Motor neuron (in vitro differentiated cells): ENCODE data around the gene AMMECR1. TPM values are rescaled to one million over a fixed set of nuclear protein-coding genes. Genes with fewer than 3 reads are reported as not detected.

Experiments
- ATAC-seq, 8 experiments: fragments of 200-7000 bp; cut with Tn5 transposase; replicated peaks in 6 of 8; 2 replicates each; pipeline ENCODE4 v1.8.0; 2021; ENCODE audit warnings: mild to moderate bottlenecking in 8 of 8, moderate library complexity in 8 of 8
- H3K27ac ChIP-seq, 2 donors: fragments of 250-450 bp; sonication (Bioruptor Pico); 2 replicates each; pipeline ENCODE4 v1.9.0; 2021; ENCODE audit warnings: antibody characterized with exemption in 2 of 2, mild to moderate bottlenecking in 2 of 2, moderate library complexity in 1 of 2
- H3K4me1 ChIP-seq, 2 donors: fragments of 250-450 bp; sonication (Bioruptor Pico); replicated peaks in 1 of 2; 2 replicates each; pipeline ENCODE4 v1.6.1; 2021; ENCODE audit warnings: antibody characterized with exemption in 2 of 2, mild to moderate bottlenecking in 2 of 2, moderate library complexity in 1 of 2
- H3K4me3 ChIP-seq, 5 donors: fragments of 250-450 bp; sonication (Bioruptor Pico); 2 replicates each; pipeline ENCODE4 v1.9.0; 2021; ENCODE audit warnings: antibody characterized with exemption in 5 of 5, mild to moderate bottlenecking in 5 of 5, moderate library complexity in 4 of 5
- WGBS, 10 experiments: fragments of 450-650 bp; shearing (Covaris generic); methylation state at CpG; one replicate each; pipeline ENCODE4 v1.0.0; 2022; 5-methylcytosine and 5-hydroxymethylcytosine counted together
- in situ Hi-C, 9 experiments: fragments of 400-800 bp; cut with MboI; loops; one replicate each; pipeline ENCODE4 v1.15.0; 2021; ENCODE audit warnings: low sequenced_read_pairs in 9 of 9, low pct_unique_long_range_greater_than_20kb in 2 of 9; ENCODE audit not compliant: unreplicated experiment in 9 of 9
- total RNA-seq, 8 experiments: library from RNA; unstranded; fragments of 300-600 nt; gene quantifications; 2 replicates each; pipeline versions ENCODE4 v1.2.3 to v1.2.4, GENCODE V29; 2022

AMMECR1 gene
- total RNA-seq, 8 experiments from 2014 or later = 3.3 to 9.9 (median 5.9) TPM

DNA sequence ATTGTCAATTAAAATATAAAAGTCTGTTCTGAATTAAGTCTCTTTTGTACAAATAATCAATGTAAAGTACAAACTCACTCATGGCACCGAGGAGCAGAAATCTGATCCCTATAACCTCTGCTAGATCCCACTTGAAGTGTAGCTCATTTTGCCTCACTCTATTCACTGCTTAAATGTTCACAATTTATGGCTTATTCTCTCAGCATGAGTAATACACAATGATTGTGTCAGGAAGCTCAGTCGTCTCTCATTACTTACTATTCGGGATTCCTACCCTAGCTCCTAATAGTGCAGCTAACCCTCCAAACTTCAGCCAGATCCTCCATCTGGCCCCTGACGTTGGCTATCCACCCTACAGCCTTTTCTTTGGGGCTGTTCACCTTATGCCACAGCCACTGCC lies 4.7 kb upstream of the AMMECR1 start:
- in situ Hi-C loops = loop anchor here in 1 of 9 experiments (25.0 kb wide), 1 partner anchor 160 kb away; no protein-coding TSS in a partner anchor
- Histone ChIP-seq H3K4me1 (no peaks in the 10 kb centered on the region), H3K4me3 (no peak overlapping the region), H3K27ac (no peak overlapping the region)
- ATAC-seq = no peak
- WGBS, 10 experiments = 0 to 50% (median 20%) methylated on average over 1 to 4 of the region's 4 CpGs; no CpG with 5 or more reads in 5 of the 10 experiments

DNA sequence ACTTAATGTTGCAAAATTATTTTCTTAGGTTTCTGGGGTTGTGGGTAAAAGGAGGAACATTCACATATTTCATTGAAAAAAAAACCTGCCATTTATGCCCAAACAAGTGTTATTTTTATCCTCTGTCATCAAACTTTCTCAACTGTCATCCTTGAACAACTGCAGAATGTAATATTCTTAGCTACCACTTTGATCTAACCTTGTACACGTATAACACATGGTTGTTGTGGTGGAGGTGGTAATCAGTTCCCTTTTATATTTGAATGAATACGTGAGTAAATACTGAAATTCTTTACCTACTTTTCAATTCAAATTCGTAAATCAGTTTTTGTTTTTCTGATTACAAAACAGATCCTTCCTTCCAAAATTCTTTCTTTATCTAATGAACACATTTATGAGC lies 3.8 kb upstream of the AMMECR1 start:
- no peak overlapping the region for H3K4me3 ChIP-seq
- H3K4me1 ChIP-seq = no peaks in the 10 kb centered on the region
- ATAC-seq = no peak
- no peak overlapping the region for H3K27ac ChIP-seq
- 36 to 100% (median 93%) methylated on average over 1 to 3 of the region's 3 CpGs; no CpG with 5 or more reads in 3 of the 10 experiments for WGBS, 10 experiments
- in situ Hi-C loops = loop anchor here in 1 of 9 experiments (25.0 kb wide), 1 partner anchor 159 kb away; no protein-coding TSS in a partner anchor

DNA sequence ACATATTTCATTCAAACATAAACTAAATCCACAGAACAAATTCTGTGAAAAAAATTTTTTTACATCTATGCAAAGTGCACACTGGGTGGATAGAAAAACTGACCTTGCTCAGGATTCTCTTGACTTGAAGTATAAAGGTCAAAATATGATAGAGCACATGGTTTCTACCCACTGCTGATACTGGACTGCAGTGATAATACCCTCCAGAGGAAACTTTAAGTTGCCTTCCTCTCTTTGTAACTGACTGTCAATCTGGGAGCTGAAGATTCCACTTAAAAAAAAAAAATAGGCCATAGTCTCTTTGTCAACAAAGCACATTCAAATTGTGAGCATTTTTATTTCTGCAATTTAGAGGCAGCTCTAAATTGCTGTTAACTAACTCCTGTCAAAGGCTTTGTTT lies 3.2 kb upstream of the AMMECR1 start:
- no peak for ATAC-seq
- in situ Hi-C loops = loop anchor here in 1 of 9 experiments (25.0 kb wide), 1 partner anchor 159 kb away; no protein-coding TSS in a partner anchor
- H3K4me1 ChIP-seq = no peaks in the 10 kb centered on the region
- H3K27ac ChIP-seq = no peak overlapping the region
- H3K4me3 ChIP-seq = no peak overlapping the region

DNA sequence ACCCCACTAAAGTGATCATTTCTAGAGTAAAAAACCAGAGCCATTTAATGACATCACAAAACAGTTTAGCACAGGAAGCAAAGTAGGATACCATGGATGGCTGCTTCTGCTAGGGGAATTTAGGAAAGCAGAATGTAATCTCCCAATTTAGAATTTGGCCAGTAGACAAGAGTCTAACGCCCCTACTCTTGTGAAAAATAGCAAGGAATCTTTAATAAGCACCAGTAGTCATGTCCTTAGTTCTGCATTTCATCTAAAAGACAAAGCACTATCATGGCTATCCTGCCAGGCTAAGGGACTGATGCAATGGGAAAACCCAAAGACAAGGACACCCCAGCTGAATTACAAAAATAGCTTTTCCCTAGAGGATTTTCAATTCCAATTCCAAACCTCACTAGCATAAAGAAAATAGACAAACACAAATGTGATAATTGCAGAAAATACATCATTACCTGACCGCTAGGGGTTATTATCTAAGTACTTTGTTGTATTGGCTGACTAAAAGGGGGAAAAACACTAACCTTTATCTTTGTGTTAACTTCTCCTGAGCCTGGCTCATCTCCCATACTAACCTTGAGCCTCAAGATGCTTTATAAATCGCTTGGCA lies 2.6 kb upstream of the AMMECR1 start:
- H3K4me1 ChIP-seq = no peaks in the 10 kb centered on the region
- H3K27ac ChIP-seq = no peak overlapping the region
- 19 to 39% methylated on average over 3 of the region's 3 CpGs; no CpG with 5 or more reads in 8 of the 10 experiments for WGBS, 10 experiments
- ATAC-seq = no peak
- in situ Hi-C loops = loop anchor here in 1 of 9 experiments (25.0 kb wide), 1 partner anchor 158 kb away; no protein-coding TSS in a partner anchor
- no peak overlapping the region for H3K4me3 ChIP-seq

DNA sequence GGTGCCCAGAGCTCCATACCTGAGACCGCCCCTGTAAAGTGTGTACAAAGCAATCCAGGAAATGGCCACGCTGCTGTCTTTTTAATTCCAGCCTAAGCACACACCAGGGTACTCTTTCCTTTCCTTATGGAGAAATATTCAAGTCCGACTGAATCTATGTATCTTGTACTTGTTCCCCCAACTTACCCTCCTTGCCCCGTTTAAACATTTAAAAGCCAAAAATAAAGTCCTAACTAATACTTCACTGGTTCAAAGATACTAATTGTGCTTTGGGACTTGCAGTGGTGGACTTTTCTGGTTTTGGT lies 731 bp upstream of the AMMECR1 start:
- Histone ChIP-seq H3K4me3 (peak overlapping the region; percentile 61 to 75 (median 73)), H3K27ac (no peak overlapping the region), H3K4me1 (peaks cover 0 to 5% of the 10 kb centered on the region in 2 donors)
- 0 to 40% (median 5%) methylated on average over 1 to 3 of the region's 4 CpGs; no CpG with 5 or more reads in 6 of the 10 experiments for WGBS, 10 experiments
- ATAC-seq = peak in 2 of 8 experiments; percentile 8 to 12
- in situ Hi-C loops = loop anchor here in 1 of 9 experiments (25.0 kb wide), 1 partner anchor 156 kb away; no protein-coding TSS in a partner anchor

DNA sequence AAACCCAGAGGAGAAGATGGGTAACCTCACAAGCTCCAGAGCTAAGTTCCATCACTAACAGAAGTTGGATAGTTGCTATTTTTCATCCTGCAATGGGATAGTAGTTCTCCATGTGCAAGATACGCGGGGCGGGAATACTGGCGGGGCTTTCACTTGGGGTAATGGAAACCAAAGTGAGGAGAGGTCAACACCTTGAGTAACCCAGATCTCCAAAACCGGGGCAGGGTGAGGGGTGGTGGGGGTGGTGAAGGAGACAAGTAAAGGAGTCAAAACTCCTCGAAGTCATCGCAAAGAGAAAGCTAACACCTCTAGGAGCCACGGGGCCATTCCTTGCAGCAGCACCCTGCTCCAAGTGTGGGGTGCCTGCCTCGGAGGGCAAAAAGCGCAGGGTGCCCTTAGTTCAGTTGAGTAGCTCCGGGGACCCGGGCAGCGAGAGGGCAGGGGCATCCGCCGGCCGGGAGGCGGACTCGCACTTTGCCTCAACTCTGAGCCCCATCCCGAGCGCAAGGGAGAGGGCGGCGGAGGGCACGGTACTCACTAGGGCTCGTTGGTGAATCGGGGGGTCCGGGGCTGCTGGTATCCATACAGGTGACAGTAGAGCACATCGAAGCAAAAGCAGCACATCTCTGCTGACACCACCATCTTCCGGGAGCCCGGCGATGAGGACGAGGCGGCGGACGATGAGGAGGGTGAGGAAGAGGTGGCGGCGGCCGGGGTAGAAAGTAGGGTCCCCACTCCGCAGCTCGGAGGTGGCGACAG lies 645 bp downstream of the AMMECR1 start:
- in situ Hi-C loops = loop anchor here in 1 of 9 experiments (25.0 kb wide), 1 partner anchor 155 kb away; no protein-coding TSS in a partner anchor
- H3K4me1 ChIP-seq = peaks cover 0 to 5% of the 10 kb centered on the region in 2 donors
- H3K27ac ChIP-seq = peak overlapping the region; percentile 82
- 39% methylated on average over 5 of the region's 40 CpGs; no CpG with 5 or more reads in 9 of the 10 experiments for WGBS, 10 experiments
- peak overlapping the region; percentile 61 to 75 (median 73) for H3K4me3 ChIP-seq
- ATAC-seq = peak; percentile 10 to 43 (median 34)

DNA sequence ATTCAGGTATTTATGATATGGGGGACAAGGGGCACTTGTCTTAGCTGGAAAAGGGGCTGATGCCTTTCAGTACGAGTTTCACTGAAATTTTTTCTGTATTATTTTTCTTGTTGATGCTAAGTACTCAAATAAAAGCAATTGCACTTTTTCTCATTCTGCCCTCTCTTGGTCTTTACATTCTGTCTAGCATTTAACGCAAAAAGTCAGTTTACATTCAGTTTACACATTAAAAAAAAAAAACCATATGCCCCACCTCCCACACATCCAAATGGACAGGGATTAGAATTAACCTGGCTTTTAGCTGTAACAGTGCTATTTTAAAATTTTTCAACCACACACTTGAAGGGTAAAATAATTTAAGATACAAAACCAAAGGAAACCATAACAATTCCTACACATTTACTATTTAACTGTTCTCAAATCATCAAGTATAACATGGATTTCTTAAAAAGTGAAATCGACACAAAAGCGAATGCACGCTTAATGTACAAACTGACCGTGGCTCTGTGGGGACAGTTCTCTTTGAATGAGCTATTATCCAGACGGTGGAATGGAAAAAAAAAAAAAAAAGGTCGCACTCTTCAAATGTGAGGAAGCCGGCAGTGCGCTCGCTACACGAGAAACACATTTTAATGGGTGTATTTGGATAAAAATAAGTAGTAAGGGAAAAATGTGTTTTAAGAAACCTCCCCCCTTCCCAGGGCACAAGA lies 1.4 kb downstream of the AMMECR1 start:
- Histone ChIP-seq H3K4me3 (peak overlapping the region; percentile 61 to 75 (median 73)), H3K27ac (no peak overlapping the region), H3K4me1 (peaks cover 0 to 5% of the 10 kb centered on the region in 2 donors)
- in situ Hi-C loops = loop anchor here in 1 of 9 experiments (25.0 kb wide), 1 partner anchor 154 kb away; no protein-coding TSS in a partner anchor
- whole genome bisulfite sequencing, 10 experiments = 0 to 44% (median 10%) methylated on average over 1 to 12 of the region's 12 CpGs; no CpG with 5 or more reads in 4 of the 10 experiments
- ATAC-seq = no peak

DNA sequence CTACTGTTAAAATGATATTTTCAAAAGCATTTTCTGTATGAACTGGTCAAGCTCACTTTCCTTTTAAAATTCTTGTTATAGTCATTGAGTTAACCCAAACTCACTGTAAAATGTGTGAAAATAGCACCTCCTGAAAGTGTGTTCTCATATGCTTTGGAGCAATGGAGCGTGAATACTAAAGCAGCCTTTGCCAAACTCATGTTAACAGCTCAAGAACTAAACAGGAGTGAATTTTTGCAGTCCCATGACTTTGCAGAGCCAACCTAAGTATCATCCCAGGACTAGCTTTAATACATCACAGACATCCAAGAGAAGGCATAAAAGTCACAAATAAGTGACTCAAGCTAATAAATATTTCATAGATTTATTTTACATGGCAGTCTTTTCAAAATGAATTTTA lies 2.3 kb downstream of the AMMECR1 start:
- in situ Hi-C loops = loop anchor here in 1 of 9 experiments (25.0 kb wide), 1 partner anchor 153 kb away; no protein-coding TSS in a partner anchor

DNA sequence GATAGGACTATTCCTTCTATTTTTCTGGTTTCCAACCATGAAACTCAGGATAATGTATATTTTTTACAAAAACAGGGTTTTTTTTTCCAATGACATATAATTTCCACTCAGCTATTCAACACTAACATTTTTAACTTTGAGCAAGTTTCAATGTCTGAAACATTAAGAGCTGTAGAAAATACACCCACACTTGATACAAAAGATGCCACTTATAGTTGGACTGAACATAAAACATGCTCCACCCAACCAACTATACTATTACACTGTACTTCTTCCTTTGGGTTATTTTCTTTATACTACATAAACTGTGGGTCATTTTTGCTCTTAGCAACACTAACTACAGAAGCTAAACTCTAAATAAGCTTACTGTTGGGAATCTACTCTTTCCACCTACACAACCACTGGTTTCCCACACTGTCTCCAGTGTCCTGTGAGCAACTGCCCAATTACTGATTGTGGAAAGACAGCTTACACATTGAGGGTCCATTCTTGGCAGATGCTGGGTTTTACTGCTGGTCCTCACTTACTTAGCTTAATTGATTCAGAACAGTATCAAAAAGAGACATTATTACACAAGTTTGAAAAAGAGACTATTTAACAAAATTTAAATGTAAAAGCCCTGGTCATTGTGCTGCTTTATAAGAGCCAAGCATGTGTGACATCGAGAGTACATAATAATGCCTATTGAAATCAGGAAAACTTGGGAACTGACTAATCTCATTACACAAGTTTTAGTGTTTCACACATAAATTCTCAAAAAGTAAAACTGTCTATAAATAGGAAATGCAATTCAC lies 6.3 kb downstream of the AMMECR1 start:
- peaks cover 0 to 5% of the 10 kb centered on the region in 2 donors for H3K4me1 ChIP-seq
- no peak overlapping the region for H3K4me3 ChIP-seq
- WGBS, 10 experiments = 13 to 86% (median 33%) methylated on average over 1 of the region's 1 CpG; no CpG with 5 or more reads in 6 of the 10 experiments
- peak in 1 of 8 experiments; percentile 16 for ATAC-seq
- no peak overlapping the region for H3K27ac ChIP-seq
- in situ Hi-C loops = loop anchor here in 1 of 9 experiments (25.0 kb wide), 1 partner anchor 149 kb away; no protein-coding TSS in a partner anchor

More for the DNA sequence above, 2.3 kb downstream of the AMMECR1 start:
- Histone ChIP-seq H3K4me1 (peaks cover 0 to 5% of the 10 kb centered on the region in 2 donors), H3K27ac (no peak overlapping the region), H3K4me3 (peak overlapping the region in 2 of 5 donors; percentile 75)
- WGBS, 10 experiments = 0 to 67% (median 20%) methylated on average over 1 of the region's 1 CpG; no CpG with 5 or more reads in 6 of the 10 experiments
- ATAC-seq = no peak

DNA sequence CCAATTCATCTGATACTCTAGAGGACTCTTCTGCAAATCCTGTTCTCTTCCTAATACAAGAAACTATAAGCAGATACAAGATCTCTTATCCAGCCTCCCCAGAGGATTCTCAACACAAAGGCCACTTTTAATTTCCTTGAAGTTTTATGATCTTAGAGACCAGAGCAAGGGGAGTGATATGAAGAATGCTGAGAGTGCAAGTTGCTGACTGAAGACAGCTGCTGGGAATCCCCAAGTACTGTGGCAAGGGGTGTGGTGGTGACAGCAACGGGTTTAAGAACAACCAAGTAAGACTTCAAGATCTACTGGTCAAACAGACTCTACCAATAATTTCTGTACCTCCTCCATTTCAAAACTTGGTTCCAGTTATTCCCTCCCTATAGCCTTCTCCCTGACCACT lies 7.0 kb downstream of the AMMECR1 start:
- in situ Hi-C loops = loop anchor here in 1 of 9 experiments (25.0 kb wide), 1 partner anchor 149 kb away; no protein-coding TSS in a partner anchor
- ATAC-seq = peak in 2 of 8 experiments; percentile 69 to 72
- Histone ChIP-seq H3K4me3 (no peak overlapping the region), H3K27ac (no peak overlapping the region), H3K4me1 (peaks cover 0 to 5% of the 10 kb centered on the region in 2 donors)
- 0 to 80% methylated on average over 1 of the region's 1 CpG; no CpG with 5 or more reads in 8 of the 10 experiments for WGBS, 10 experiments

DNA sequence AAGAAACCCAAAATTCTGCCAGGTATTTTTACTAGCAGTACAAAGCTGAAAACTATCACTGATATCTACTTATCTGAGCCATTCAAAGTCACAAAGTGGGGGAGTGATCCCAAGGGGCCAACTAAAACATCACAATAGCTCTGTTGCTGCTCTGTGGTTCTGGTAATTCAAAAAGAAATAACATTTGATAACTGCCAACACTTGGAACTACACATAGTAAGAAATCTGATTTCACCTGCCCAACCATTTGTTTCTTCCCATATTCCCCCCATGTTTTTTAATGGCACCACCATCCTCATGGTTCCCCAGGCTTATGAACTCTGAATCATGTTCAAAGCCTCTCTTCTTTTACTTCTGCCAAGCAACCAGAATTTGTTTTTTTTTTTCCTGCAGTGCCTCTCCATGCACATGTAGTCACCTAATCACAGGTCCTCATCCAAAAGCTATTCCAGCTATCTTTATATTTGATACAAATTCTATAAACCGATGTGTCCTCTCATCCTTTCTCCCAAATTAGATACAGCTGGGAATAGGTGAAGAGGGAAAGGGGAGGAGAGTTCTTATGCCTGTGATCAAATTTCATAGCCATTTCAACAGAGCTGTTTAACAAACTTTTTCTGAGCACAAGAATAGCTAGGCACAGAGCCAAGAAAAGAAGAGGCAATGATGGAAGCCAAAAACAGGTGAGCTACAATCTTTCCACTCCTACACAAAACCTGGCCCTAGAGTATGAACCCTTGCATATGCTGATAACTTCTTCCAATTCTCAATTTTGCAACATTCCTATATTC lies 7.7 kb downstream of the AMMECR1 start:
- no peak overlapping the region for H3K4me3 ChIP-seq
- in situ Hi-C loops = loop anchor here in 1 of 9 experiments (25.0 kb wide), 1 partner anchor 148 kb away; no protein-coding TSS in a partner anchor
- peaks cover 0 to 5% of the 10 kb centered on the region in 2 donors for H3K4me1 ChIP-seq
- ATAC-seq = no peak
- H3K27ac ChIP-seq = no peak overlapping the region
- WGBS, 10 experiments = 70% methylated on average over 1 of the region's 1 CpG; no CpG with 5 or more reads in 9 of the 10 experiments
